A549 (cell line): ENCODE measurements around the gene SLC15A5. TPM values are rescaled to one million over a fixed set of nuclear protein-coding genes. Genes with fewer than 3 reads are reported as not detected.

ENCODE experiments used
- ATAC-seq, 2 experiments: fragments of 200-7000 bp in 1 of 2; fragments of >200 bp in 1 of 2; cut with Nextera tagmentation in 1 of 2; cut with Tn5 transposase in 1 of 2; 3 replicates each; pipeline versions ENCODE4 v1.8.0 to v1.9.1; 2018 to 2020; ENCODE audit warnings: mild to moderate bottlenecking in 1 of 2, moderate library complexity in 1 of 2
- CTCF ChIA-PET: fragments of 300-600 bp; sonication (Branson Sonifier 250); formaldehyde crosslinking; extraction: SDS; loops from one replicate; lab custom pipeline; 2021; ENCODE audit warnings: antibody characterized with exemption, inconsistent platforms; lab: Yijun Ruan, JAX
- POLR2A ChIA-PET: fragments of 350-600 bp; formaldehyde crosslinking; extraction: SDS; loops from one replicate; lab custom pipeline; 2021; ENCODE audit warnings: antibody characterized with exemption, inconsistent platforms; lab: Yijun Ruan, JAX
- DNase-seq, 2 experiments: peaks; one replicate each; pipeline versions ENCODE4 v3.0.0 to v3.0.0-alpha.2; 2011 to 2016; ENCODE audit warnings: low read depth in 1 of 2, low spot score in 1 of 2
- FAIRE-seq: peaks from 2 replicates; lab custom pipeline; 2011; peaks lifted over from hg19 to GRCh38; lab: Jason Lieb, UNC
- H3K27ac ChIP-seq, 2 experiments: fragments of >200 bp; sonication (Bioruptor Twin); formaldehyde crosslinking; 3 replicates each; pipeline ENCODE4 v1.5.1; 2016 to 2017
- H3K4me1 ChIP-seq: fragments of >200 bp; sonication (Bioruptor Twin); formaldehyde crosslinking; 3 replicates; pipeline ENCODE4 v1.6.1; 2016
- H3K4me2 ChIP-seq: fragments of >200 bp; sonication (Bioruptor Twin); formaldehyde crosslinking; 3 replicates; pipeline ENCODE4 v1.6.1; 2016
- H3K4me3 ChIP-seq: fragments of >200 bp; sonication (Bioruptor Twin); formaldehyde crosslinking; 3 replicates; pipeline ENCODE4 v1.5.1; 2016
- H3K9me3 ChIP-seq: fragments of >200 bp; sonication (Bioruptor Twin); formaldehyde crosslinking; 3 replicates; pipeline ENCODE4 v1.6.1; 2016
- BHLHE40 ChIP-seq: IDR thresholded peaks from 2 replicates; pipeline ENCODE4 v1.6.1; 2012; ENCODE audit warnings: low read depth, low read length, inconsistent platforms
- EHF ChIP-seq: fragments of 250-450 bp; sonication (Bioruptor Pico); IDR thresholded peaks from 2 replicates; pipeline ENCODE4 v1.5.0; 2020; ENCODE audit warnings: mild to moderate bottlenecking
- EHMT2 ChIP-seq: fragments of 200-600 bp; sonication (generic); IDR thresholded peaks from 2 replicates; pipeline ENCODE4 v1.6.1; 2016; ENCODE audit warnings: antibody characterized with exemption, low read depth, mild to moderate bottlenecking, moderate library complexity
- EP300 ChIP-seq, 2 experiments: fragments of >200 bp; sonication (Bioruptor Twin); formaldehyde crosslinking; IDR thresholded peaks; 2 replicates in 1 of 2; 3 replicates in 1 of 2; pipeline ENCODE4 v1.6.1; 2016 to 2017
- FOSL2 ChIP-seq, 2 experiments: fragments of 450-650 bp in 1 of 2; fragments of >200 bp in 1 of 2; sonication (Bioruptor Twin) in 1 of 2; formaldehyde crosslinking; IDR thresholded peaks; 2 replicates each; pipeline versions ENCODE4 v1.5.0 to v1.6.1; 2016 to 2020; ENCODE audit warnings: mild to moderate bottlenecking in 1 of 2, moderate library complexity in 1 of 2
- FOXS1 ChIP-seq: fragments of 250-450 bp; sonication (Bioruptor Pico); IDR thresholded peaks from 2 replicates; pipeline ENCODE4 v1.5.0; 2020; ENCODE audit warnings: mild to moderate bottlenecking, moderate library complexity
- GATA3 ChIP-seq: IDR thresholded peaks from 2 replicates; pipeline ENCODE4 v1.6.1; 2012; ENCODE audit warnings: borderline replicate concordance
- HDAC2 ChIP-seq: fragments of 200-600 bp; sonication (generic); IDR thresholded peaks from 2 replicates; pipeline ENCODE4 v1.6.1; 2016
- HEYL ChIP-seq: fragments of 250-450 bp; sonication (Bioruptor Pico); IDR thresholded peaks from 2 replicates; pipeline ENCODE4 v1.8.0; 2021; ENCODE audit warnings: mild to moderate bottlenecking, moderate library complexity
- HOXB13 ChIP-seq: fragments of 250-450 bp; sonication (Bioruptor Pico); IDR thresholded peaks from 2 replicates; pipeline ENCODE4 v1.5.0; 2020; ENCODE audit warnings: low read depth, mild to moderate bottlenecking, moderate library complexity
- HOXB5 ChIP-seq: fragments of 250-450 bp; sonication (Bioruptor Pico); IDR thresholded peaks from 2 replicates; pipeline ENCODE4 v1.5.0; 2020; ENCODE audit warnings: mild to moderate bottlenecking, moderate library complexity
- JUNB ChIP-seq: fragments of >200 bp; sonication (Bioruptor Twin); formaldehyde crosslinking; IDR thresholded peaks from 2 replicates; pipeline ENCODE4 v1.6.1; 2016
- KDM1A ChIP-seq: fragments of 200-600 bp; sonication (generic); IDR thresholded peaks from 2 replicates; pipeline ENCODE4 v1.6.1; 2016; ENCODE audit warnings: low read depth, mild to moderate bottlenecking
- NFE2L2 ChIP-seq: fragments of 150-350 bp; conservative IDR thresholded peaks from 2 replicates; pipeline ENCODE4 v1.6.1; 2014; ENCODE audit warnings: low read length
- POLR2A ChIP-seq: IDR thresholded peaks from 2 replicates; pipeline ENCODE4 v1.6.1; 2012; ENCODE audit warnings: mild to moderate bottlenecking, low read length
- POLR2AphosphoS2 ChIP-seq: conservative IDR thresholded peaks from 2 replicates; pipeline ENCODE4 v1.6.1; 2012; ENCODE audit warnings: low read length, improper control_type of control experiment, inconsistent platforms
- RAD21 ChIP-seq, 2 experiments: fragments of >200 bp in 1 of 2; sonication (Bioruptor Twin) in 1 of 2; formaldehyde crosslinking in 1 of 2; IDR thresholded peaks in 1 of 2; conservative IDR thresholded peaks in 1 of 2; 2 replicates in 1 of 2; 3 replicates in 1 of 2; pipeline ENCODE4 v1.6.1; 2012 to 2018; ENCODE audit warnings: inconsistent platforms in 1 of 2
- RCOR1 ChIP-seq: fragments of 150-350 bp; IDR thresholded peaks from 2 replicates; pipeline ENCODE4 v1.6.1; 2014; ENCODE audit warnings: antibody characterized with exemption, low read length, low read depth
- RFX5 ChIP-seq: fragments of 450-650 bp; IDR thresholded peaks from 2 replicates; pipeline ENCODE4 v1.7.1; 2014; ENCODE audit warnings: antibody characterized with exemption, mild to moderate bottlenecking, moderate library complexity
- RNF2 ChIP-seq: fragments of 200-600 bp; sonication (generic); IDR thresholded peaks from 2 replicates; pipeline ENCODE4 v1.6.1; 2016; ENCODE audit warnings: low read depth, mild to moderate bottlenecking, antibody characterized with exemption, moderate library complexity, borderline replicate concordance
- SREBF2 ChIP-seq: fragments of 450-650 bp; IDR thresholded peaks from 2 replicates; pipeline ENCODE4 v1.6.1; 2014; ENCODE audit warnings: mild to moderate bottlenecking, moderate library complexity
- TFCP2L1 ChIP-seq: fragments of 250-450 bp; sonication (Bioruptor Pico); IDR thresholded peaks from 2 replicates; pipeline ENCODE4 v1.5.0; 2021; ENCODE audit warnings: mild to moderate bottlenecking
- TP53 ChIP-seq: fragments of 250-450 bp; sonication (Bioruptor Pico); IDR thresholded peaks from 2 replicates; pipeline ENCODE4 v1.5.0; 2021; ENCODE audit warnings: mild to moderate bottlenecking, moderate library complexity
- ZC3H11A ChIP-seq: fragments of 450-650 bp; IDR thresholded peaks from 2 replicates; pipeline ENCODE4 v1.6.1; 2014; ENCODE audit warnings: antibody characterized with exemption, mild to moderate bottlenecking
- ZSCAN20 ChIP-seq: fragments of 250-450 bp; sonication (Bioruptor Pico); IDR thresholded peaks from 2 replicates; pipeline ENCODE4 v1.8.0; 2022; ENCODE audit warnings: mild to moderate bottlenecking, moderate library complexity
- WGBS: methylation state at CpG from one replicate; pipeline ENCODE4 v1.1.6; 2017; ENCODE audit errors: missing lambda C conversion rate; 5-methylcytosine and 5-hydroxymethylcytosine counted together
- polyA plus RNA-seq, 4 experiments: library from polyadenylated mRNA; depleted of rRNA in 3 of 4; stranded (reverse); fragments of >200 nt; fragmentation: RNase III in 1 of 4; extraction: RNeasy Plus Mini Kit Qiagen cat#74134 plus additional on column Dnase treatment in 1 of 4; gene quantifications; 2 replicates in 3 of 4; 3 replicates in 1 of 4; pipeline ENCODE4 v1.2.3, GENCODE V29; 2011 to 2017
- TF ChIP-seq, protein P1 (sequence below): fragments of 450-650 bp; IDR thresholded peaks from 2 replicates; pipeline ENCODE4 v1.6.1; 2014; ENCODE audit warnings: antibody characterized with exemption
- TF ChIP-seq, protein P2 (sequence below): fragments of >200 bp; sonication (Bioruptor Twin); formaldehyde crosslinking; IDR thresholded peaks from 3 replicates; pipeline ENCODE4 v1.5.1; 2016
- TF ChIP-seq, protein P3 (sequence below): IDR thresholded peaks from 2 replicates; pipeline ENCODE4 v1.6.1; 2012

The SLC15A5 gene
- polyA plus RNA-seq, 2 of the 4 experiments (the other 2 are of a cell fraction), result not detected

DNA sequence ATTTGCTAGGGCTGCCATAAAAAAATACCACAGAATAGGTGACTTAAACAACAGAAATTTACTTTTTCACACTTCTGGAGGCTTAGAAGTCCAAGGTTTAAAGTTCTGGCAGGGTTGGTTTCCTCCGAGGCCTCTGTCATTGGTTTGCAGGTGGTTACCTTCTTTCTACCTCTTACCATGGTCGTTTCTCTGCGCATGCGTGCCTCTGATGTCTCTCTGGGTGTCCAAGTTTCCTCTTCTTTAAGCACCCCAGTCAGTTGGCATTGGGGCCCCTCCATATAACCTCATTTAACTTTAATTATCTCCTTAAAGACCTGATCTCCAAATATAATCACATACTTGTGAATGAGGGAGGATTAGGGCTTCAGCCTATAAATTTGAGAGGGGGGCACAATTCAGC, 103.2 kb downstream of the SLC15A5 start:
- POLR2A ChIA-PET, result no interaction called here
- Histone ChIP-seq H3K27ac (no peak overlapping the region), H3K4me1 (no peaks in the 10 kb centered on the region), H3K4me3 (no peak overlapping the region), H3K9me3 (no peaks in the 10 kb centered on the region), H3K4me2 (no peak overlapping the region)
- FAIRE-seq (no peak), DNase-seq (no peak), ATAC-seq (no peak)
- WGBS, result 40% methylated on average over 4 of the region's 4 CpGs
- CTCF ChIA-PET, result no interaction called here
- TF ChIP-seq KDM1A, result no peak
- no peak for TF ChIP-seq HEYL (CRISPR knock-in tag)
- TF ChIP-seq RAD21 (conservative IDR thresholded peaks at IDR 0.05 in 1 of 2, IDR thresholded peaks at IDR 0.05 in 1 of 2), result no peak
- no peak for TF ChIP-seq BHLHE40
- no peak for TF ChIP-seq HOXB5
- TF ChIP-seq POLR2AphosphoS2, result no peak
- no peak for TF ChIP-seq RNF2
- no peak for TF ChIP-seq TP53 (CRISPR knock-in tag)
- no peak for TF ChIP-seq FOXS1 (CRISPR knock-in tag)
- no peak for TF ChIP-seq EHMT2
- no peak for TF ChIP-seq FOSL2 (IDR thresholded peaks at IDR 0.05)
- no peak for TF ChIP-seq FOSL2 (CRISPR knock-in tag; IDR thresholded peaks at IDR 0.05)
- no peak for TF ChIP-seq NFE2L2
- no peak for TF ChIP-seq EP300 (IDR thresholded peaks at IDR 0.05)
- no peak for TF ChIP-seq EHF (CRISPR knock-in tag)
- TF ChIP-seq RFX5, result no peak
- TF ChIP-seq, protein P1, sequence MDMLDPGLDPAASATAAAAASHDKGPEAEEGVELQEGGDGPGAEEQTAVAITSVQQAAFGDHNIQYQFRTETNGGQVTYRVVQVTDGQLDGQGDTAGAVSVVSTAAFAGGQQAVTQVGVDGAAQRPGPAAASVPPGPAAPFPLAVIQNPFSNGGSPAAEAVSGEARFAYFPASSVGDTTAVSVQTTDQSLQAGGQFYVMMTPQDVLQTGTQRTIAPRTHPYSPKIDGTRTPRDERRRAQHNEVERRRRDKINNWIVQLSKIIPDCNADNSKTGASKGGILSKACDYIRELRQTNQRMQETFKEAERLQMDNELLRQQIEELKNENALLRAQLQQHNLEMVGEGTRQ, result no peak

DNA sequence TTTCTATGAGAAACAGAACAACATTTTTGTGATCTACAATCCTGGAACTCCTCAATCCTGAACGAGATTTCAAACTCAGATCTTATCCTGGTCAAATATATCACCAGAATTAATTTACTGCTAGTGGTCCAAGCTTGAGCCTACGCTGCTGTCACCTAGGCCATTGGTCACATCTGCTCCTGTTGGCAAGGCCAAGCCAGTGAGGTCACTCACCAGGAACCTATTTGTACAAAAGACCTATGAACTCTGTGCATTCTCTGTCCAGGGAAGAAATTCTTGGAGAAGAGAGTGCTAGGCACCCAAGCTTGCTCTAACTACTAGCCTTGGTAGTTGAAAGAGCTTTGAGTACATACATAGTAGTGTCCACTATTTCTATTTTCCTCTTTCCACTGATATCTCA, 106.1 kb downstream of the SLC15A5 start:
- H3K4me3 ChIP-seq, result no peak overlapping the region
- no peaks in the 10 kb centered on the region for H3K9me3 ChIP-seq
- ChIA-PET CTCF (interaction anchor here (1.2 kb wide), 1 partner anchor 17 kb away, joined by 3 read pairs; no protein-coding TSS in a partner anchor), POLR2A (no interaction called here)
- 5% methylated on average over 2 of the region's 2 CpGs for WGBS
- DNase-seq (no peak), FAIRE-seq (no peak), ATAC-seq (no peak)
- no peak overlapping the region for H3K27ac ChIP-seq
- no peak overlapping the region for H3K4me2 ChIP-seq
- TF ChIP-seq RCOR1 (no peak), JUNB (no peak), ZC3H11A (no peak)
- no peaks in the 10 kb centered on the region for H3K4me1 ChIP-seq

DNA sequence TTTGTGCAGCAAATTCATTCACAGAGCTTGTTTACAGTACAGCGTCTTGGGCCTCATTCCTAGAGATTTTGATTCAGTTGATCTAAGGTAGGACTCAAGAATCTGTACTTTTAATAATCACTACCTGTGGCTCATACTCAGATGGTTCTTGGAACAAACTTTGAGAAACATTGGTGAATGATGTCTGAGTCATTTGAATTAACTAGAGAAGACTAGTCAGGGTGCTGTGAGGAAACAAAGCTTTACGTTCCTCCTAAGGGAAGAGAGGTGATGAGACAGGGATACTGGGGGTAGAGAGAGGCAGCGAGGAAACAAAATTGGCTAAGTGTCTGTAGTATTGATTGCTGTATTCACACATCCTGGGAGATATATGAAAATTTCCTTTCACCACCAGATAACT, 109.4 kb downstream of the SLC15A5 start:
- no peak overlapping the region for H3K4me2 ChIP-seq
- no peak for TF ChIP-seq RFX5
- TF ChIP-seq, all 56 proteins: peak for 0
- ChIA-PET POLR2A (no interaction called here), CTCF (interaction anchor here (0.7 to 1.0 kb wide), 3 partner anchors 217 to 1824 kb away, joined by 3 read pairs; no protein-coding TSS in a partner anchor)
- Histone ChIP-seq H3K4me3 (no peak overlapping the region), H3K4me1 (no peaks in the 10 kb centered on the region), H3K9me3 (no peaks in the 10 kb centered on the region), H3K27ac (no peak overlapping the region)
- DNase-seq (no peak), ATAC-seq (no peak), FAIRE-seq (no peak)
- WGBS, result 39% methylated on average over 3 of the region's 3 CpGs

DNA sequence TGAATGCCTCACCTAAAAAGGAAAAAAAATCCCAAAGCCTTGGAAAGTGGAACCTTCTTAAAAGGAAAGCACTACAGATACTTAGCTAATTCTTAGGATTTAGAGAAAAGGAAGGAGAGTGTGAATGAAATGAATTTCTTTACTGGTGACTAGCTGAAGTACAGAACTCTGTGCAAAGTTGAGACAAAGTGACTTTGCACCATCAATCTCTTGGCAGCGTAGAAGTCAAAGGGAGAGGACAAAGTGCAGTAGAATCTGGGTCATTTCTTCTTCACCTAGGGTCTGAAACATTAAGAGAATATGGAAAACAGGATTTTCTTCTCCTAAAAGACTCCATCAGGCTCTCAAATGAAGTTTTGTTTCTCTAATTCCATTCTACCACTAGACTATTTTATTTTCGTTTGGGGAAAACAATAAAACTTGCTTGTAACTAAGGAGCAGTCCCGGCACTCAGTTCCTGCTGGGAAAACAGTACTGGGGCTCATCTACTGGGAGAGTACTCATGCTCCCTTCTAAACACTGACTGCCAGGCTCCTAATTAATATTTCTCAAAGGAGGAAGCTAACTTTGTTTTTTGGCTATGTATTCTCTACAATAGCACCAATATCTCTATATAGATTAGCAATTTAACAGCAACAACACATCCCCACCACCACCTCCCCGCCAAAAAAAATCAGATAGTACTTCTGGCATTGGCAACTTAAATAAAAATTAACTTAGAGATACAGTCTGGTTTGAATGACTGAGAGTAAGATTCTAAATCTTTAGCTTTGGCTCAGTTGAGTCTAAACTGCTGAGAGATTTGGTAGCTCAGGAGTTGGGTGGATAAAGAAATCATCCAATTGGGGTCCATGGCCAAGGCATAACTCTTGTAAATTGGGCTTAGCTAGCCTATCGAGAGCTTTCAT, 110.7 kb downstream of the SLC15A5 start:
- Histone ChIP-seq H3K4me3 (no peak overlapping the region), H3K9me3 (no peaks in the 10 kb centered on the region)
- TF ChIP-seq, protein P2, sequence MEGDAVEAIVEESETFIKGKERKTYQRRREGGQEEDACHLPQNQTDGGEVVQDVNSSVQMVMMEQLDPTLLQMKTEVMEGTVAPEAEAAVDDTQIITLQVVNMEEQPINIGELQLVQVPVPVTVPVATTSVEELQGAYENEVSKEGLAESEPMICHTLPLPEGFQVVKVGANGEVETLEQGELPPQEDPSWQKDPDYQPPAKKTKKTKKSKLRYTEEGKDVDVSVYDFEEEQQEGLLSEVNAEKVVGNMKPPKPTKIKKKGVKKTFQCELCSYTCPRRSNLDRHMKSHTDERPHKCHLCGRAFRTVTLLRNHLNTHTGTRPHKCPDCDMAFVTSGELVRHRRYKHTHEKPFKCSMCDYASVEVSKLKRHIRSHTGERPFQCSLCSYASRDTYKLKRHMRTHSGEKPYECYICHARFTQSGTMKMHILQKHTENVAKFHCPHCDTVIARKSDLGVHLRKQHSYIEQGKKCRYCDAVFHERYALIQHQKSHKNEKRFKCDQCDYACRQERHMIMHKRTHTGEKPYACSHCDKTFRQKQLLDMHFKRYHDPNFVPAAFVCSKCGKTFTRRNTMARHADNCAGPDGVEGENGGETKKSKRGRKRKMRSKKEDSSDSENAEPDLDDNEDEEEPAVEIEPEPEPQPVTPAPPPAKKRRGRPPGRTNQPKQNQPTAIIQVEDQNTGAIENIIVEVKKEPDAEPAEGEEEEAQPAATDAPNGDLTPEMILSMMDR, result no peak
- TF ChIP-seq POLR2A (no peak), SREBF2 (no peak), HOXB13 (CRISPR knock-in tag) (no peak), GATA3 (no peak), TFCP2L1 (CRISPR knock-in tag) (no peak), ZC3H11A (no peak), EHF (CRISPR knock-in tag) (no peak), ZSCAN20 (CRISPR knock-in tag) (no peak), HDAC2 (no peak)
- TF ChIP-seq, protein P3, sequence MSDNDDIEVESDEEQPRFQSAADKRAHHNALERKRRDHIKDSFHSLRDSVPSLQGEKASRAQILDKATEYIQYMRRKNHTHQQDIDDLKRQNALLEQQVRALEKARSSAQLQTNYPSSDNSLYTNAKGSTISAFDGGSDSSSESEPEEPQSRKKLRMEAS, result no peak
- TF ChIP-seq, all 56 proteins: peak for 0
- DNase-seq (no peak), FAIRE-seq (no peak), ATAC-seq (no peak)
- Histone ChIP-seq H3K27ac (no peak overlapping the region), H3K4me1 (no peaks in the 10 kb centered on the region), H3K4me2 (no peak overlapping the region)
- WGBS, result 33% methylated on average over 5 of the region's 5 CpGs
- CTCF ChIA-PET, result interaction anchor here (0.9 to 2.2 kb wide), 4 partner anchors 21 to 1825 kb away, joined by 3 to 11 read pairs (median 4); no protein-coding TSS in a partner anchor
- POLR2A ChIA-PET, result no interaction called here
